Measurements from ENCODE around the gene HECTD2. TPM values are rescaled to one million over a fixed set of nuclear protein-coding genes. Genes with fewer than 3 reads are reported as not detected.

The HECTD2 gene
- total and polyA plus RNA-seq, 2 of the 8 experiments (the other 6 are each of a cell fraction or from before 2014, with no cell fraction given): 5.7 to 11.9 TPM

DNA sequence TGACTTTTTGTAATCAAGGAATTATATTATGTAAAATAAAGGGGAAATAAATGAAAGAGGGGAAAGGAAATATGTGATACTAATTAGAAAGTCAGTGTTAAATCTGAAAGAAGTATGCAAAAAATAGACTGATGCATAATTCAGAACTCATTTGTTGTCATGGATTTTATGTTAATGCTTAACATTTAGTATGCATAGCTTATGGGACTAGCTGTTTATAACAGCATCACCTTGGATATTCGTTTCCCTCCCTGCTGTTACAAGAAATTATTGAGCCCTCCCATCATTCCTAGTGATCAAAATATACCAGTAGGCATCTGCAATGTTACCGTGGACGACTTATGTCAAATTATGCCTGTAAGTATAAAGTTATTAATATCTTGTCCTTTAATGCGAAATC lies 85.9 kb downstream of the HECTD2 start:
- Histone ChIP-seq H2BK120ac (replicated peaks; ENCODE audit: low read depth, low read length) (no peak overlapping the region), H3K79me1 (ENCODE audit: low read depth, low read length) (no peaks in the 10 kb centered on the region), H2AK5ac (ENCODE audit: low read depth, low read length) (no peak overlapping the region), H3K27ac (ENCODE audit: low read depth, low read length) (no peak overlapping the region), H3K14ac (ENCODE audit: insufficient read length) (no peak overlapping the region), H3K4me2 (ENCODE audit: insufficient read depth in 1 of 2, low read depth in 2 of 2, low read length in 2 of 2) (no peak overlapping the region), H3K18ac (ENCODE audit: extremely low read depth, low read length) (no peak overlapping the region), H2BK12ac (ENCODE audit: low read depth, low read length) (no peak overlapping the region), H4K91ac (replicated peaks; ENCODE audit: insufficient read length, low read length) (no peak overlapping the region), H3K27me3 (replicated peaks in 1 of 4; ENCODE audit: control insufficient read depth in 3 of 4, extremely low read depth in 1 of 4, insufficient read depth in 3 of 4, low read length in 3 of 4) (no peaks in the 10 kb centered on the region), H3K36me3 (ENCODE audit: control insufficient read depth in 2 of 4, insufficient read depth in 4 of 4, low read length in 3 of 4) (no peaks in the 10 kb centered on the region), H3K4me3 (ENCODE audit: extremely low read depth in 1 of 4, insufficient read depth in 2 of 4, low read depth in 3 of 4, low read length in 4 of 4) (no peak overlapping the region), H4K5ac (ENCODE audit: insufficient read length, low read depth, low read length) (no peak overlapping the region), H2BK20ac (ENCODE audit: low read length) (no peak overlapping the region), H3K23ac (ENCODE audit: insufficient read length) (no peak overlapping the region), H3K9ac (replicated peaks in 1 of 4; ENCODE audit: extremely low read depth in 1 of 4, low read depth in 3 of 4, low read length in 3 of 4) (no peak overlapping the region), H2BK15ac (ENCODE audit: low read length) (no peak overlapping the region), H3K23me2 (ENCODE audit: low read depth, low read length) (no peaks in the 10 kb centered on the region), H2BK5ac (ENCODE audit: low read depth, low read length) (no peak overlapping the region), H3K56ac (replicated peaks; ENCODE audit: insufficient read length, low read depth, low read length) (no peak overlapping the region), H3K4ac (replicated peaks; ENCODE audit: insufficient read length, low read depth, low read length) (no peak overlapping the region), H4K8ac (ENCODE audit: extremely low read depth, insufficient read depth, low read length) (no peak overlapping the region), H3K9me3 (ENCODE audit: insufficient read depth in 2 of 2, low read depth in 1 of 2, low read length in 1 of 2) (no peaks in the 10 kb centered on the region), H4K20me1 (replicated peaks in 1 of 2; ENCODE audit: control insufficient read depth in 1 of 2, insufficient read depth in 2 of 2, low read length in 2 of 2) (no peaks in the 10 kb centered on the region), H3K4me1 (replicated peaks in 1 of 4; ENCODE audit: control insufficient read depth in 3 of 4, insufficient read depth in 4 of 4, low read length in 3 of 4) (no peaks in the 10 kb centered on the region), H3K79me2 (ENCODE audit: control insufficient read depth in 1 of 2, insufficient read depth in 2 of 2, low read length in 2 of 2) (no peaks in the 10 kb centered on the region), H2AFZ (ENCODE audit: low read length) (no peak overlapping the region)
- FAIRE-seq (no peak), DNase-seq (ENCODE audit: low read depth in 1 of 2, low spot score in 2 of 2) (no peak)
- ChIA-PET POLR2A (ENCODE audit: partially characterized antibody) (no interaction called here), CTCF (ENCODE audit: partially characterized antibody) (interaction anchor here (0.6 to 6.1 kb wide), 4 partner anchors 47 to 240 kb away, joined by 3 to 51 read pairs (median 3); partner anchors contain the start of gene PPP1R3C)
- WGBS, 2 experiments (ENCODE audit: extremely low coverage in 1 of 2, insufficient coverage in 1 of 2, insufficient read length in 1 of 2, insufficient replicate concordance in 2 of 2, low coverage in 1 of 2, low lambda C conversion rate in 2 of 2, missing lambda C conversion rate in 1 of 2): 86% methylated on average over 4 of the region's 4 CpGs; no CpG with 5 or more reads in 1 of the 2 experiments
- no peak for TF ChIP-seq TEAD4 (IDR thresholded peaks at IDR 0.05; ENCODE audit: low read depth, low read length)

All from H1 (cell line).